ENCODE measurements around the gene PLA2G4D.

DNA sequence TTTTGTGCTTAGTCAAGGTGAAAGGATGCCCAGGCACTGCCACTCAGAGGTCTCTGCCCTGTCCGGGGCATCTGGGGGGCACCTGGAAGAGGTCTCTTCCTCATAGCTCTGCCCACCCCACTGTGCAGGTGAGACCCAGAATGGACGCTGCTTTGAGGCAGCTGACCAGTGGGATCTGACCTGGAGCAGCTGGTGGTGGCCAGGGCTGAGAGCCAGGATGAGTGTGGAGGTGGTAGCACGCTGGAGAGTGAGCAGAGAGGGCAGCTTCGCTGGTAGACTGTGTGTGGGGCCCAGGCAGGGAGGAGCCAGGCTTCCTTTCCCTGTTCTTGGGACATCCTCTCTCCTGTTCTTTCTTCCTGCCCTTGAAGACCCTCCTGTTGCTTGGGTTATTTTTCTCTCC is 41.4 kb downstream of the PLA2G4D start:
- TF ChIP-seq, protein P1, sequence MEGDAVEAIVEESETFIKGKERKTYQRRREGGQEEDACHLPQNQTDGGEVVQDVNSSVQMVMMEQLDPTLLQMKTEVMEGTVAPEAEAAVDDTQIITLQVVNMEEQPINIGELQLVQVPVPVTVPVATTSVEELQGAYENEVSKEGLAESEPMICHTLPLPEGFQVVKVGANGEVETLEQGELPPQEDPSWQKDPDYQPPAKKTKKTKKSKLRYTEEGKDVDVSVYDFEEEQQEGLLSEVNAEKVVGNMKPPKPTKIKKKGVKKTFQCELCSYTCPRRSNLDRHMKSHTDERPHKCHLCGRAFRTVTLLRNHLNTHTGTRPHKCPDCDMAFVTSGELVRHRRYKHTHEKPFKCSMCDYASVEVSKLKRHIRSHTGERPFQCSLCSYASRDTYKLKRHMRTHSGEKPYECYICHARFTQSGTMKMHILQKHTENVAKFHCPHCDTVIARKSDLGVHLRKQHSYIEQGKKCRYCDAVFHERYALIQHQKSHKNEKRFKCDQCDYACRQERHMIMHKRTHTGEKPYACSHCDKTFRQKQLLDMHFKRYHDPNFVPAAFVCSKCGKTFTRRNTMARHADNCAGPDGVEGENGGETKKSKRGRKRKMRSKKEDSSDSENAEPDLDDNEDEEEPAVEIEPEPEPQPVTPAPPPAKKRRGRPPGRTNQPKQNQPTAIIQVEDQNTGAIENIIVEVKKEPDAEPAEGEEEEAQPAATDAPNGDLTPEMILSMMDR (IDR thresholded peaks at IDR 0.05; ENCODE audit: low read depth, low read length, poor library complexity, severe bottlenecking), result no peak
- TF ChIP-seq EZH2phosphoT487 (IDR thresholded peaks at IDR 0.05; ENCODE audit: borderline replicate concordance, low read length), result no peak
